ENCODE results near the gene RAB38.

Gene RAB38

GRCh38 chr11:88174709-88175568, at the start of gene RAB38:
Gene RAB38, minus strand, starts transcription at chr11:88175443. Its CDS starts 59 bp downstream, at chr11:88175384.
- no peaks in the 10 kb centered on the region for H3K36me3 ChIP-seq
- H3K4me3 ChIP-seq (ENCODE audit: low read depth, low read length) = peak within 1 kb of the TSS; percentile 50
- no peaks in the 10 kb centered on the region for H3K27me3 ChIP-seq (ENCODE audit: insufficient read depth, low read depth, severe bottlenecking)
- no peaks in the 10 kb centered on the region for H3K9me3 ChIP-seq (ENCODE audit: severe bottlenecking)
- no peak within 1 kb of the TSS; the same call in 1 of the 2 replicates for H3K27ac ChIP-seq
- TF ChIP-seq, protein P1, sequence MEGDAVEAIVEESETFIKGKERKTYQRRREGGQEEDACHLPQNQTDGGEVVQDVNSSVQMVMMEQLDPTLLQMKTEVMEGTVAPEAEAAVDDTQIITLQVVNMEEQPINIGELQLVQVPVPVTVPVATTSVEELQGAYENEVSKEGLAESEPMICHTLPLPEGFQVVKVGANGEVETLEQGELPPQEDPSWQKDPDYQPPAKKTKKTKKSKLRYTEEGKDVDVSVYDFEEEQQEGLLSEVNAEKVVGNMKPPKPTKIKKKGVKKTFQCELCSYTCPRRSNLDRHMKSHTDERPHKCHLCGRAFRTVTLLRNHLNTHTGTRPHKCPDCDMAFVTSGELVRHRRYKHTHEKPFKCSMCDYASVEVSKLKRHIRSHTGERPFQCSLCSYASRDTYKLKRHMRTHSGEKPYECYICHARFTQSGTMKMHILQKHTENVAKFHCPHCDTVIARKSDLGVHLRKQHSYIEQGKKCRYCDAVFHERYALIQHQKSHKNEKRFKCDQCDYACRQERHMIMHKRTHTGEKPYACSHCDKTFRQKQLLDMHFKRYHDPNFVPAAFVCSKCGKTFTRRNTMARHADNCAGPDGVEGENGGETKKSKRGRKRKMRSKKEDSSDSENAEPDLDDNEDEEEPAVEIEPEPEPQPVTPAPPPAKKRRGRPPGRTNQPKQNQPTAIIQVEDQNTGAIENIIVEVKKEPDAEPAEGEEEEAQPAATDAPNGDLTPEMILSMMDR (IDR thresholded peaks at IDR 0.05; ENCODE audit: low read depth, low read length) = no peak
- peak; percentile 66 for DNase-seq

- DNase-seq = no peak
- no peaks in the 10 kb centered on the region for H3K27me3 ChIP-seq (ENCODE audit: insufficient read depth, low read depth, severe bottlenecking)
- H3K27ac ChIP-seq = no peak overlapping the region
- no peak overlapping the region for H3K4me3 ChIP-seq (ENCODE audit: low read depth, low read length)
- TF ChIP-seq, protein P1 (IDR thresholded peaks at IDR 0.05; ENCODE audit: low read depth, low read length) = no peak
- H3K36me3 ChIP-seq = no peaks in the 10 kb centered on the region
- H3K9me3 ChIP-seq (ENCODE audit: severe bottlenecking) = no peaks in the 10 kb centered on the region
Observed at GRCh38 chr11:88213406-88213805, 38.2 kb upstream of the RAB38 start.

- TF ChIP-seq, protein P1 (IDR thresholded peaks at IDR 0.05; ENCODE audit: low read depth, low read length) = no peak
- Histone ChIP-seq H3K27ac (no peak overlapping the region), H3K27me3 (ENCODE audit: insufficient read depth, low read depth, severe bottlenecking) (no peaks in the 10 kb centered on the region), H3K4me3 (ENCODE audit: low read depth, low read length) (no peak overlapping the region), H3K36me3 (no peaks in the 10 kb centered on the region), H3K9me3 (ENCODE audit: severe bottlenecking) (no peaks in the 10 kb centered on the region)
- DNase-seq = no peak
Observed at GRCh38 chr11:88212300-88212699, 37.1 kb upstream of the RAB38 start.

DNA sequence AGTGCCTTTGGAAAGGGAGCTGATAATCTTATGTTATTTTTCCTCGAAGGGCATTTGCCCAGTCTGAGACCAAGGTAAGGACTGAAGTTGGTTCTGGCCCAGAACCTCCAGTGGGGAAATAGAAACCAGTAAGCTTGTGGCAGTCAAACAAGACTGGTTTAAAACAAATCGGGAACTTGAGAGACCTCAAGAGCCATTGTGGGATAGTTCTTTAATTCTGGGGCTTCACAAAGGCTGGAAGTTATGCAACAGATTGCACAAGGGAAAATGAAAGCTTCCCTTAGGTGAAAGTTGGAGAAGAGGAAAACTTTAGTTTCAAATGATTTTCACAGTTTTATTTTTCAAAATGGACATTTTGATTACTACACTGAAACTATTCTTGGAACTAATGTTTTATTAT, 33.5 kb upstream of the RAB38 start:
- Histone ChIP-seq H3K36me3 (no peaks in the 10 kb centered on the region), H3K27ac (no peak overlapping the region), H3K27me3 (ENCODE audit: insufficient read depth, low read depth, severe bottlenecking) (no peaks in the 10 kb centered on the region), H3K9me3 (ENCODE audit: severe bottlenecking) (no peaks in the 10 kb centered on the region), H3K4me3 (ENCODE audit: low read depth, low read length) (no peak overlapping the region)
- no peak for DNase-seq
- TF ChIP-seq, protein P1 (IDR thresholded peaks at IDR 0.05; ENCODE audit: low read depth, low read length) = no peak

DNA sequence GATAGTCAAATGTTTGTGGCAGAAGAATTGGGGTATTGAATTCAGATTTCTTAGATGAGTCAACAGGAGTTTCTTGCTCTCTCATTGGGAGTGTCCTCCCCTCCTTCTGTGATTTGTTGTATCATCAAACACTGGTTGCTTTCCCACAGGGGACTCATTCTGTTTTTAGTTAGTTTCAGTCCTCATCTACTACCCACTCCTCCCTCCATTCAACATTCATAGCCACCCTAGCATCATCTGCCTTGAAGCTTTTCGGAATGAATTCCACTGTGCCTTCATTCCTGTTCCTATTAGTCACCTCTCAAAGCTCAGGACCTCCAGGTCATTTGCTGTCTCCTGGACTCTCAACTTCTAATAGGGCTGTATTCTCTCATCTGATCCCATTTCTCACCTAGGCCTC, 31.5 kb upstream of the RAB38 start:
- Histone ChIP-seq H3K27ac (no peak overlapping the region), H3K27me3 (ENCODE audit: insufficient read depth, low read depth, severe bottlenecking) (no peaks in the 10 kb centered on the region), H3K4me3 (ENCODE audit: low read depth, low read length) (no peak overlapping the region), H3K36me3 (no peaks in the 10 kb centered on the region), H3K9me3 (ENCODE audit: severe bottlenecking) (no peaks in the 10 kb centered on the region)
- DNase-seq = no peak
- TF ChIP-seq, protein P1 (IDR thresholded peaks at IDR 0.05; ENCODE audit: low read depth, low read length) = no peak
